Measurements from ENCODE around the gene FAM53B.

FAM53B gene

GRCh38 chr10:124678557-124679240, 65.5 kb downstream of the FAM53B start:
- DNase-seq (ENCODE audit: low read depth, low spot score): no peak

DNA sequence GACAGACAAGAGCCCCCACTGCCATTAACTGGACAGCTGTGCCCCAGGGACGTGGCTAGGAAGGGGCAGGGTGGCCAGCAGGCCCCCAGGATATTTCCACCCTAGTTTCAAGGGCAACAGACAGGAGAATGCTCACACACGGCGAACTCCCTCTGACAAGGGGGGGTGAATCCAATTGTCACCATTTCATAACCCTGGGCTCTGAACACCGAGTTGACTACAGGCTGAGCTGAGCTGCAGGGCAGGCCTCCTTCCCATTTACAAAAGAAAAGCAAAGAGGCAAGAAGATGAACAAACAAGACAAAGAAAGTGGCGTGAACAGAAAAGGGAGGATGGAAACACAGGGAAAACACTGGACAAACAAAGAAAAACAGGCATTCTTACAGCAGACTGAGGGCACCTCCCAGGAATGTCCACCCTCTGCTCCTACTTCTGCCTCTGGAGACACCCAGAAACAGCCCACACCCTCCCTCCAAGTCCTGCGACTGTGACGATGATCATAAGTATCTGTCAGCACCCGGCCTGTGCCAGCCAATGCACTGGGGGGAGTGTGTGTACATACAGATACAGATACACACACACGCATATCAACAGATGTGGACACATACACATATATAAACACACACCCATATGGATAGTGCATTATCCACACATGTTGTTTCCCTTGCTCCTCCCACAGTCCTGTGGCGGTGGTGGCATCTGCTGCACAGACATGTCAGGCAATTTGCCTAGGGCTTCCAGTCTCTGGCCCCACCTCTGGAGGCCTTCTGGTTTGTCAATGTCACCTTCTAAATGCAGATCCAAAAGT, 66.2 kb downstream of the FAM53B start:
- DNase-seq (ENCODE audit: low read depth, low spot score): no peak

- DNase-seq (ENCODE audit: low read depth, low spot score): no peak
Observed at GRCh38 chr10:124677293-124677699, 66.9 kb downstream of the FAM53B start.

GRCh38 chr10:124676416-124677062, 67.6 kb downstream of the FAM53B start:
- DNase-seq (ENCODE audit: low read depth, low spot score): no peak

- no peak for DNase-seq (ENCODE audit: low read depth, low spot score)
Observed at GRCh38 chr10:124675824-124676223, 68.4 kb downstream of the FAM53B start.

DNA sequence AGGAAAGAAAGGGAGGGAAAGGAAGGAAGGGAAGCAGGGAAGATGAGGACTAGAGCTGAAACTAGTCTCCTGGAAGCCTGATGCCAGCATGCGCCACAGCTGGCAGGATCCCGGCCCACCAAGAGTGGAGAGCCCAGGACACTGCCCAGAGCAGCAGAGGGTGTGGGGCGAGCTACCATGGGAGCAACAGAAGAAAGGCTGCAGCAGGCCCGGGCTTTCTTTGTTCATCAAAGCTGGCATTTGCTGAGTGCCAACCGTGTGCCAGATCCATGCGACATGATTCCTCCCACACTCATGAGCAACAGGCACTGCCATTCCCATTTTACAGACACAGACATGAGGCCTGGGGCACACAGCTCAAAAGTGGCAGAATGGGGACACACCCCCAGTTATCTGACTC, 68.9 kb downstream of the FAM53B start:
- no peak for DNase-seq (ENCODE audit: low read depth, low spot score)

GRCh38 chr10:124674768-124675222, 69.4 kb downstream of the FAM53B start:
- DNase-seq (ENCODE audit: low read depth, low spot score): no peak

GRCh38 chr10:124672181-124672638, 72.0 kb downstream of the FAM53B start:
- no peak for DNase-seq (ENCODE audit: low read depth, low spot score)

- DNase-seq (ENCODE audit: low read depth, low spot score): no peak
Observed at GRCh38 chr10:124671486-124672075, 72.6 kb downstream of the FAM53B start.

DNA sequence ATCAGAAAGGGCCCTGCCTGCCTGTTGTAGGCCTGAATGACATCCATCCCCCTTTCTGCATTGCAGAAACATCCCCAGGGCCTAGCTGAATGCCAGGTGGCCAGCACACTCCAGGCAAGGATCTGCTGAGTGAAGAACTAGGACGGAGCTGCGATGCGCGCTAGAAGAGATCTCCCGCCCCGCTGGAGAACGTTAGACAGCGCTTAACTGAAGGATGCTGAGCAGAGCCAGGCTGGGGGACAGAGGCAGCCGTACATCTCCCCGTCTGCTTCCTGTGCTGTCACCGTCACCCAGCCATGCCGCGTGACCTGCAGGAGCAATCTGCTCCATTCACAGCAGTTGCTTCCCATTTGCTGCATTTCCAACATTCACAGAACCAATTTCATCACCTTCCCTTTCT, 73.3 kb downstream of the FAM53B start:
- DNase-seq (ENCODE audit: low read depth, low spot score): no peak

DNA sequence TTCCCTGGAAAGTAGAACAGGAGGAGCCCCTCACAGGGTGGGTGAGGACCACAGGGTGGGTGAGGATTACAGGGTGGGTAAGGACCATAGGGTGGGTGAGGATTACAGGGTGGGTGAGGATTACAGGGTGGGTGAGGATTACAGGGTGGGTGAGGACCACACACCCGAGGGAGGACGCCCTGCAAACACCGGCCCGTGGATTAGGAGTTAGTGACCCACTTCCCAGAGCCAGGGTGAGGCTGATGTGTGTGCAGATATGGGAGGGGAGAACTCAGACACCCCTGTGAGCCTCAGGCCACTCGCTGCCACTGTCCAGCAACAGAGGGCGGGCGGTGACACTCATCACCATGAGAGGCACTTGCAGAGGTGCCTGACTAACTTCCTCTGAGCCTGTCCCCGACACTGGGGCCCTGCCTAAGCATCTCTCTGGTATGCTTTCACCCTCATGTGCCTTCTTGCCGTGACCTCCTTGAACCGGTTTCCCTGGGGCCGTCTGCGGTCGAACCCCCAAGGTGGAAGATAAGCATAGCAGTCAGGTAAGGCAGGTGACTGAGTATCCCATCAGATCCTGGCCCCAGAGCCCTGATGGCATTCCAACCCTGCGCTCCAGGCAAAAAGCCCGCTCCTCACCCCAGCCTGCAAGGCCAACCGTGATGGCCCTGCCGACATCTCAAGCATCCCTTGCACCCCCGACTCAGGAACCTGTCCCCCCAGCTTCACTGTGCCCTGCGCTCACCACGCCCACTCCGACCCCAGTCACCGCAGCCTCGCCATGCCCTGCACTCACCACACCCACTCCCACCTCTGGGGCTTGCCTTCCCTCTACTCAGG, 74.1 kb downstream of the FAM53B start:
- DNase-seq (ENCODE audit: low read depth, low spot score): no peak

GRCh38 chr10:124669141-124669823, 74.9 kb downstream of the FAM53B start:
- DNase-seq (ENCODE audit: low read depth, low spot score): no peak

DNA sequence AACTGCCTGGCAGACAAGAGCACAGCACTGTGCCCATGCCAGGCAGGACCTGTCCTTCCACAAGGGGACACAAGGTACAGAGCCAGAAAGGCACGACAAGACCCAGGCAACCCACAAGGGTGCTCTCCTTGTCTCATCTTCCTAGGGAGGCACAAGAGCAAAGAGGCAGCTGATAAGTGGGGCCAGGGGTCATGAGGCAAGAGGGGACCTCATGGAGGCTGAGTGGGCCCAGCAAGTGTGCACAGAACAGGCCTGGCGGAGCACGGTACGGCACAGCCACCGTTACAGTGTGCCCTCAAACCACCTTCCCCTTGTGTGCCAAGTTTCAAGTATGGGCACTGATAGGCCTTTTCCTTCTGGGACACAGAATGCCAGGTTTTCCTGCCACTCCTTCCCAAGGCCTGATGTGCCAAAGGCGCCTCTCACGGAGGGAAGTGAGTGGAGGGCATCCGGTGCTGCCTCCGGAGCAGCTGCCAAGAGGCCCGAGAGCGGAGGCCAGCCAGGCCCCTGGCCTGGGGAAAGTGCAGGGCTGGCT, 75.6 kb downstream of the FAM53B start:
- no peak for DNase-seq (ENCODE audit: low read depth, low spot score)

- DNase-seq (ENCODE audit: low read depth, low spot score): no peak
Observed at GRCh38 chr10:124667425-124668345, 76.5 kb downstream of the FAM53B start.

GRCh38 chr10:124666494-124666893, 77.7 kb downstream of the FAM53B start:
- DNase-seq (ENCODE audit: low read depth, low spot score): no peak

- no peak for DNase-seq (ENCODE audit: low read depth, low spot score)
Observed at GRCh38 chr10:124665980-124666379, 78.2 kb downstream of the FAM53B start.

- DNase-seq (ENCODE audit: low read depth, low spot score): no peak
Observed at GRCh38 chr10:124665558-124665957, 78.6 kb downstream of the FAM53B start.

GRCh38 chr10:124665091-124665490, 79.1 kb downstream of the FAM53B start:
- DNase-seq (ENCODE audit: low read depth, low spot score): no peak

GRCh38 chr10:124663766-124664360, 80.3 kb downstream of the FAM53B start:
- DNase-seq (ENCODE audit: low read depth, low spot score): no peak

Measured in smooth muscle cell of the brain vasculature (primary cell).